Measurements from ENCODE around the gene ACVRL1. TPM values are rescaled to one million over a fixed set of nuclear protein-coding genes. Genes with fewer than 3 reads are reported as not detected.

The ACVRL1 gene
- total RNA-seq (2021), result not detected in 2 replicates
- long read RNA-seq, full-length matches to known transcripts, result 2 of 2 reads
- long read RNA-seq, partial matches to known transcripts, result 0 of 2 reads
- long read RNA-seq, other reads (novel, unspliced or antisense), result 0 of 2 reads

DNA sequence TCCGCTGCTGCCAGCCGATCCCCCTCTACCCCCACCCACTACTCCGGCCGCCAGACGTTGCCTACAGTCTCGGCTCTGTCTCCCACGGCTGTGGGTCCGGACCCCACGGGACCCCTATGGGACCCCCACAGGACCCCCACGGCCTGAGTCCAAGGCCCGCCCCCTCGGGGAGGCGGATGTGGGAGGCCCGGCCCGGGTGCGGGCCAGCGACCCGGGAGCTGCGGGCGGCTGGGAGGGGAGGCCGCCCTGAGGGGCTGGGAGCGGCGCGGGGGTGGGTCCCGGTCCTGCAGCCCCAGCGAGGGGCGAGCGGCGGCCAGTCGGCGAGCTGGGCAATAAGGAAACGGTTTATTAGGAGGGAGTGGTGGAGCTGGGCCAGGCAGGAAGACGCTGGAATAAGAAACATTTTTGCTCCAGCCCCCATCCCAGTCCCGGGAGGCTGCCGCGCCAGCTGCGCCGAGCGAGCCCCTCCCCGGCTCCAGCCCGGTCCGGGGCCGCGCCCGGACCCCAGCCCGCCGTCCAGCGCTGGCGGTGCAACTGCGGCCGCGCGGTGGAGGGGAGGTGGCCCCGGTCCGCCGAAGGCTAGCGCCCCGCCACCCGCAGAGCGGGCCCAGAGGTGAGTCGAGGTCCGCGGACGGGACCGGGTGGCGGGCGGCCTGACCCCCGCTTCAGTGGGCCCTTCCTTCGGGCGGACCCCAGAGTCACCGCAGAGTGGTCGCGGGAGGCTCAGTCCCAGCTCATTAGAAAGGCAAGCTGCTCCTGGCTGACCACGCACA lies at the start of gene ACVRL1:
ACVRL1 (plus strand) TSS at position 422 of the 773 bp plus-strand sequence. CDS start 4,971 bp downstream, outside the sequence.
- H3K9me3 Mint-ChIP-seq, result no peaks in the 10 kb centered on the region
- WGBS (ENCODE audit: extremely low coverage, insufficient read length, low lambda C conversion rate), result no CpG with 5 or more reads among the region's 74 CpGs
- no peak within 1 kb of the TSS for H4K8ac ChIP-seq (replicated peaks; ENCODE audit: insufficient read length, low read depth, low read length)
- H4K91ac ChIP-seq (ENCODE audit: insufficient read length, low read depth, low read length), result no peak within 1 kb of the TSS
- peaks cover 3% of the 10 kb centered on the region for H4K20me1 ChIP-seq (ENCODE audit: control insufficient read depth, insufficient read depth, insufficient read length)
- H3K27ac ChIP-seq (ENCODE audit: insufficient read length, low read depth, low read length), result no peak within 1 kb of the TSS
- no peaks in the 10 kb centered on the region for H3K36me3 Mint-ChIP-seq (ENCODE audit: insufficient read depth in 1 of 3, low read depth in 3 of 3)
- H2BK12ac ChIP-seq (ENCODE audit: insufficient read length, low read depth, low read length), result no peak within 1 kb of the TSS
- H3K79me2 ChIP-seq (ENCODE audit: insufficient read depth, low read length), result no peaks in the 10 kb centered on the region
- H3K79me1 ChIP-seq (ENCODE audit: insufficient read depth, low read depth, low read length, poor library complexity, severe bottlenecking), result no peaks in the 10 kb centered on the region
- peaks cover 15% of the 10 kb centered on the region for H3K27me3 Mint-ChIP-seq (ENCODE audit: low read depth)
- no peak within 1 kb of the TSS for H2AFZ ChIP-seq (ENCODE audit: low read length)
- no peak within 1 kb of the TSS for H2BK20ac ChIP-seq (ENCODE audit: low read depth, low read length, poor library complexity, severe bottlenecking)
- TF ChIP-seq, protein P1, sequence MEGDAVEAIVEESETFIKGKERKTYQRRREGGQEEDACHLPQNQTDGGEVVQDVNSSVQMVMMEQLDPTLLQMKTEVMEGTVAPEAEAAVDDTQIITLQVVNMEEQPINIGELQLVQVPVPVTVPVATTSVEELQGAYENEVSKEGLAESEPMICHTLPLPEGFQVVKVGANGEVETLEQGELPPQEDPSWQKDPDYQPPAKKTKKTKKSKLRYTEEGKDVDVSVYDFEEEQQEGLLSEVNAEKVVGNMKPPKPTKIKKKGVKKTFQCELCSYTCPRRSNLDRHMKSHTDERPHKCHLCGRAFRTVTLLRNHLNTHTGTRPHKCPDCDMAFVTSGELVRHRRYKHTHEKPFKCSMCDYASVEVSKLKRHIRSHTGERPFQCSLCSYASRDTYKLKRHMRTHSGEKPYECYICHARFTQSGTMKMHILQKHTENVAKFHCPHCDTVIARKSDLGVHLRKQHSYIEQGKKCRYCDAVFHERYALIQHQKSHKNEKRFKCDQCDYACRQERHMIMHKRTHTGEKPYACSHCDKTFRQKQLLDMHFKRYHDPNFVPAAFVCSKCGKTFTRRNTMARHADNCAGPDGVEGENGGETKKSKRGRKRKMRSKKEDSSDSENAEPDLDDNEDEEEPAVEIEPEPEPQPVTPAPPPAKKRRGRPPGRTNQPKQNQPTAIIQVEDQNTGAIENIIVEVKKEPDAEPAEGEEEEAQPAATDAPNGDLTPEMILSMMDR (conservative IDR thresholded peaks at IDR 0.05), result no peak
- H4K5ac ChIP-seq (ENCODE audit: insufficient read length, low read depth, low read length), result no peak within 1 kb of the TSS
- no peak within 1 kb of the TSS for H3K9ac ChIP-seq (ENCODE audit: extremely low read depth, insufficient read length, low read length)
- peaks cover 5% of the 10 kb centered on the region; the same call in 1 of the 2 replicates for H3K27me3 ChIP-seq (ENCODE audit: insufficient read depth, low read length)
- H2BK120ac ChIP-seq (ENCODE audit: low read depth, low read length, poor library complexity, severe bottlenecking), result no peak within 1 kb of the TSS
- no peak within 1 kb of the TSS for H3K4me3 Mint-ChIP-seq
- no peak within 1 kb of the TSS for H3K4ac ChIP-seq (ENCODE audit: low read depth, low read length)
- H3K4me2 ChIP-seq (ENCODE audit: insufficient read depth, insufficient read length, low read length), result peak within 1 kb of the TSS; percentile 19
- H3T11ph ChIP-seq (ENCODE audit: low read length), result no peak within 1 kb of the TSS
- H3K18ac ChIP-seq (ENCODE audit: insufficient read length, low read depth, low read length), result no peak within 1 kb of the TSS
- H2BK5ac ChIP-seq (ENCODE audit: insufficient read length, low read length), result no peak within 1 kb of the TSS
- H3K23ac ChIP-seq (ENCODE audit: insufficient read length, low read depth, low read length), result no peak within 1 kb of the TSS
- no peak within 1 kb of the TSS for H3K14ac ChIP-seq (ENCODE audit: insufficient read depth, low read length)
- H3K23me2 ChIP-seq (ENCODE audit: insufficient read length, low read depth, low read length, poor library complexity, severe bottlenecking), result no peaks in the 10 kb centered on the region
- no peak within 1 kb of the TSS for H3K56ac ChIP-seq (ENCODE audit: insufficient read length, low read depth, low read length)
- DNase-seq, result no peak
- H3K27ac Mint-ChIP-seq, result no peak within 1 kb of the TSS; a peak in 1 of 7 replicates
- H3K4me1 Mint-ChIP-seq, result peaks cover 11 to 23% of the 10 kb centered on the region in 2 experiments
- H3K4me1 ChIP-seq (ENCODE audit: insufficient read depth, low read length), result peaks cover 2% of the 10 kb centered on the region; the same call in 1 of the 2 replicates
- H2BK15ac ChIP-seq (ENCODE audit: low read depth, low read length), result no peak within 1 kb of the TSS; the same call in 1 of the 2 replicates
- H2AK5ac ChIP-seq (ENCODE audit: insufficient read length, low read length), result no peak within 1 kb of the TSS
- no peaks in the 10 kb centered on the region for H3K9me3 ChIP-seq (ENCODE audit: control insufficient read depth, low read depth, low read length)
